ENCODE results near the gene SVIL.

SVIL gene

GRCh38 chr10:29420744-29421143, 214.0 kb downstream of the SVIL start:
- DNase-seq = no peak

GRCh38 chr10:29417324-29417723, 217.4 kb downstream of the SVIL start:
- TF ChIP-seq POLR2A (IDR thresholded peaks at IDR 0.05; ENCODE audit: low read length) (no peak), GATA1 (IDR thresholded peaks at IDR 0.05; ENCODE audit: low read depth, low read length) (no peak)
- DNase-seq = no peak

More at GRCh38 chr10:29420744-29421143, 214.0 kb downstream of the SVIL start:
- TF ChIP-seq GATA1 (IDR thresholded peaks at IDR 0.05; ENCODE audit: low read depth, low read length) (no peak), POLR2A (IDR thresholded peaks at IDR 0.05; ENCODE audit: low read length) (no peak)

GRCh38 chr10:29415876-29416275, 218.9 kb downstream of the SVIL start:
- DNase-seq = no peak
- TF ChIP-seq GATA1 (IDR thresholded peaks at IDR 0.05; ENCODE audit: low read depth, low read length) (no peak), POLR2A (IDR thresholded peaks at IDR 0.05; ENCODE audit: low read length) (no peak)

GRCh38 chr10:29414501-29414900, 220.3 kb downstream of the SVIL start:
- DNase-seq = no peak
- TF ChIP-seq GATA1 (IDR thresholded peaks at IDR 0.05; ENCODE audit: low read depth, low read length) = no peak
- no peak for TF ChIP-seq POLR2A (IDR thresholded peaks at IDR 0.05; ENCODE audit: low read length)

GRCh38 chr10:29412485-29412884, 222.3 kb downstream of the SVIL start:
- DNase-seq = peak; percentile 19 to 22

GRCh38 chr10:29411666-29412315, 223.0 kb downstream of the SVIL start:
- TF ChIP-seq GATA1 (IDR thresholded peaks at IDR 0.05; ENCODE audit: low read depth, low read length) (no peak), POLR2A (IDR thresholded peaks at IDR 0.05; ENCODE audit: low read length) (no peak)
- DNase-seq = peak in 1 of 2 experiments; percentile 11

More at GRCh38 chr10:29412485-29412884, 222.3 kb downstream of the SVIL start:
- TF ChIP-seq POLR2A (IDR thresholded peaks at IDR 0.05; ENCODE audit: low read length) = no peak
- TF ChIP-seq GATA1 (IDR thresholded peaks at IDR 0.05; ENCODE audit: low read depth, low read length) = no peak

GRCh38 chr10:29409241-29410054, 225.3 kb downstream of the SVIL start:
- peak; percentile 77 to 81 for DNase-seq
- TF ChIP-seq GATA1 (IDR thresholded peaks at IDR 0.05; ENCODE audit: low read depth, low read length) = no peak
- TF ChIP-seq POLR2A (IDR thresholded peaks at IDR 0.05; ENCODE audit: low read length) = peak; percentile 78

GRCh38 chr10:29408847-29409240, 225.9 kb downstream of the SVIL start:
- DNase-seq = peak in 1 of 2 experiments; percentile 31
- TF ChIP-seq GATA1 (IDR thresholded peaks at IDR 0.05; ENCODE audit: low read depth, low read length) = no peak

Measured in erythroblast (primary cell).